ENCODE data around the gene SH2D7.

DNA sequence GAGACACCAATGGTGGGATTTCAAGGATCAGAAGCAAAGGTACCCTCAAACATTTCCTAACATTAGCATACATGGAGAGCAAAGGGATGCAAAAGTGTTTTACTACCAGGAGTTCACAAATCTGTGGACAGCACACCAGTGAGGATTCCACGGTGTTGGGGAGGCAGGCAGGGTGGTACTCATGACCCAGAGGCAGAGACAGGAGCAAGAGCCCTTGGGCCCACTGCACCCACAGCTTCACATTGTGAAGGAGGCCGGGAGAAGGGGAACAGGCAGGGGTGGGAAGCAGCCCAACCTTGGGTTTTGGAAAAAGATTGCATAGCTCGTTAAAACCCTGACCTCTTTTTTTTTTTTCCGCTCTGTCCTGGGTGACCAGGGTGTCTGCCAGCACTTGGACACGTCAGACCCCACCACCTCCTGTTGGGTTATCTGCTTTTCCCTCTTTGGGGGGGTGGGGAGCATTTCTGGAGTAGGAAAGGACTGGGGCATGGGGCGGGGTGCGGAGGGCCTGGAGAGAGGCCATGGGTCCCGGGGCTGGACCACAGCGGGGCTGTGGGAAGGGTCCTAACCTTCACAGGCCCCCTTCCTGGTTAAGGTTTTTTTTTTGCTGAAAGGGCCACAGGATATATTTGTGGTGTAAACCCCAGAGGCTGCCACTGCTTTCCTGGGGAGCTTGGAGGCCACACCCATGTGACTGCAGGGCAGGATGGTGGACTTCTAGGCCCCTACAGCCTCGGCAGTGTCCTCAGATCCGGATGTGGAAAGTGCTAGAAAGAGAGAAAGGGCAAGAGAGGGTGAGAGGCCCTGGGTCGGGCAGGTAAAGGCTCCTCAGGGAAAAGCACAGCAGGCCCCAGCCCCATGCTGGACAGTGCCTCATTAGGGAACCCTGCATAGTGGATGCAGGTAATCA lies 12.5 kb downstream of the SH2D7 start:
- TF ChIP-seq, protein P1, sequence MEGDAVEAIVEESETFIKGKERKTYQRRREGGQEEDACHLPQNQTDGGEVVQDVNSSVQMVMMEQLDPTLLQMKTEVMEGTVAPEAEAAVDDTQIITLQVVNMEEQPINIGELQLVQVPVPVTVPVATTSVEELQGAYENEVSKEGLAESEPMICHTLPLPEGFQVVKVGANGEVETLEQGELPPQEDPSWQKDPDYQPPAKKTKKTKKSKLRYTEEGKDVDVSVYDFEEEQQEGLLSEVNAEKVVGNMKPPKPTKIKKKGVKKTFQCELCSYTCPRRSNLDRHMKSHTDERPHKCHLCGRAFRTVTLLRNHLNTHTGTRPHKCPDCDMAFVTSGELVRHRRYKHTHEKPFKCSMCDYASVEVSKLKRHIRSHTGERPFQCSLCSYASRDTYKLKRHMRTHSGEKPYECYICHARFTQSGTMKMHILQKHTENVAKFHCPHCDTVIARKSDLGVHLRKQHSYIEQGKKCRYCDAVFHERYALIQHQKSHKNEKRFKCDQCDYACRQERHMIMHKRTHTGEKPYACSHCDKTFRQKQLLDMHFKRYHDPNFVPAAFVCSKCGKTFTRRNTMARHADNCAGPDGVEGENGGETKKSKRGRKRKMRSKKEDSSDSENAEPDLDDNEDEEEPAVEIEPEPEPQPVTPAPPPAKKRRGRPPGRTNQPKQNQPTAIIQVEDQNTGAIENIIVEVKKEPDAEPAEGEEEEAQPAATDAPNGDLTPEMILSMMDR (conservative IDR thresholded peaks at IDR 0.05; ENCODE audit: low read depth, low read length): no peak
- no peak for TF ChIP-seq EZH2 (IDR thresholded peaks at IDR 0.05; ENCODE audit: borderline replicate concordance, low read depth, low read length, poor library complexity, severe bottlenecking)
